Liver (tissue), 9 donors: ENCODE data around the gene DHDDS. TPM values are rescaled to one million over a fixed set of nuclear protein-coding genes. Genes with fewer than 3 reads are reported as not detected.

ENCODE experiments used
- DNase-seq: peaks from one replicate; pipeline ENCODE4 v3.0.0-alpha.2; 2017; ENCODE audit warnings: low spot score
- H3K27ac ChIP-seq, 2 donors: one replicate each; pipeline ENCODE4 v1.7.0; 2013; ENCODE audit warnings: inconsistent platforms in 2 of 2, low read length in 2 of 2, control low read depth in 1 of 2, low read depth in 1 of 2, mild to moderate bottlenecking in 1 of 2
- H3K27me3 ChIP-seq, 4 donors: one replicate each; pipeline versions ENCODE4 v1.6.1 to v1.7.0; 2013; ENCODE audit warnings: low read length in 3 of 4, inconsistent platforms in 1 of 4, mild to moderate bottlenecking in 1 of 4, moderate library complexity in 1 of 4; ENCODE audit not compliant: control insufficient read depth in 4 of 4, insufficient read depth in 4 of 4
- H3K36me3 ChIP-seq, 4 donors: one replicate each; pipeline versions ENCODE4 v1.6.1 to v1.7.0; 2013; ENCODE audit warnings: low read length in 3 of 4, mild to moderate bottlenecking in 3 of 4, low read depth in 1 of 4, moderate library complexity in 1 of 4; ENCODE audit not compliant: control insufficient read depth in 4 of 4, insufficient read depth in 3 of 4
- H3K4me1 ChIP-seq, 4 donors: one replicate each; pipeline versions ENCODE4 v1.6.1 to v1.7.0; 2013; ENCODE audit warnings: low read length in 3 of 4, mild to moderate bottlenecking in 3 of 4, moderate library complexity in 1 of 4; ENCODE audit not compliant: control insufficient read depth in 4 of 4, insufficient read depth in 4 of 4
- H3K4me3 ChIP-seq, 3 donors: one replicate each; pipeline versions ENCODE4 v1.6.1 to v1.7.0; 2013; ENCODE audit warnings: low read length in 3 of 3, control low read depth in 1 of 3, low read depth in 1 of 3, mild to moderate bottlenecking in 1 of 3
- H3K9ac ChIP-seq, 2 donors: one replicate each; pipeline ENCODE4 v1.7.0; 2013; ENCODE audit warnings: low read length in 2 of 2, mild to moderate bottlenecking in 2 of 2, moderate library complexity in 2 of 2, control low read depth in 1 of 2, low read depth in 1 of 2
- H3K9me3 ChIP-seq, 4 donors: one replicate each; pipeline versions ENCODE4 v1.6.1 to v1.7.0; 2013; ENCODE audit warnings: low read length in 3 of 4; ENCODE audit not compliant: control insufficient read depth in 4 of 4
- EGR1 ChIP-seq, 2 donors: IDR thresholded peaks; 2 replicates each; pipeline ENCODE4 v1.6.1; 2016 to 2018; ENCODE audit warnings: antibody characterized with exemption in 2 of 2, low read depth in 2 of 2
- FOXA1 ChIP-seq: IDR thresholded peaks from 2 replicates; pipeline ENCODE4 v1.6.1; 2016; ENCODE audit warnings: antibody characterized with exemption
- FOXA2 ChIP-seq: IDR thresholded peaks from 2 replicates; pipeline ENCODE4 v1.6.1; 2016; ENCODE audit warnings: antibody characterized with exemption
- GABPA ChIP-seq, 2 donors: IDR thresholded peaks in 1 of 2; conservative IDR thresholded peaks in 1 of 2; 2 replicates each; pipeline ENCODE4 v1.6.1; 2016; ENCODE audit warnings: antibody characterized with exemption in 2 of 2, mild to moderate bottlenecking in 1 of 2, moderate library complexity in 1 of 2
- HNF4A ChIP-seq, 2 donors: conservative IDR thresholded peaks; 2 replicates each; pipeline ENCODE4 v1.6.1; 2016; ENCODE audit warnings: antibody characterized with exemption in 2 of 2, mild to moderate bottlenecking in 2 of 2
- HNF4G ChIP-seq: IDR thresholded peaks from 2 replicates; pipeline ENCODE4 v1.6.1; 2016; ENCODE audit warnings: antibody characterized with exemption
- JUND ChIP-seq, 2 donors: IDR thresholded peaks; 2 replicates each; pipeline ENCODE4 v1.6.1; 2016; ENCODE audit warnings: antibody characterized with exemption in 2 of 2
- NR2F2 ChIP-seq: IDR thresholded peaks from 2 replicates; pipeline ENCODE4 v1.6.1; 2016; ENCODE audit warnings: antibody characterized with exemption
- RAD21 ChIP-seq, 2 donors: IDR thresholded peaks; 2 replicates each; pipeline ENCODE4 v1.6.1; 2016; ENCODE audit warnings: antibody characterized with exemption in 2 of 2, mild to moderate bottlenecking in 2 of 2
- RXRA ChIP-seq, 2 donors: IDR thresholded peaks; 2 replicates each; pipeline ENCODE4 v1.6.1; 2017 to 2018; ENCODE audit warnings: antibody characterized with exemption in 2 of 2, mild to moderate bottlenecking in 1 of 2
- SP1 ChIP-seq: IDR thresholded peaks from 2 replicates; pipeline ENCODE4 v1.6.1; 2018; ENCODE audit warnings: antibody characterized with exemption, mild to moderate bottlenecking
- TAF1 ChIP-seq: conservative IDR thresholded peaks from 2 replicates; pipeline ENCODE4 v1.6.1; 2016; ENCODE audit warnings: antibody characterized with exemption, mild to moderate bottlenecking
- YY1 ChIP-seq: IDR thresholded peaks from 2 replicates; pipeline ENCODE4 v1.6.1; 2016; ENCODE audit warnings: antibody characterized with exemption, mild to moderate bottlenecking
- WGBS: extraction: QIAGEN DNeasy Blood & Tissue Kit; methylation state at CpG from one replicate; pipeline ENCODE4 v1.1.7; 2013; 5-methylcytosine and 5-hydroxymethylcytosine counted together
- polyA plus RNA-seq, 2 donors: library from polyadenylated mRNA; stranded (reverse) in 1 of 2; unstranded in 1 of 2; fragments of 200-250 nt in 1 of 2; fragments of >200 nt in 1 of 2; fragmentation: Nextera tagmentation in 1 of 2; extraction: Ambion mirVana in 1 of 2; gene quantifications; one replicate each; pipeline versions ENCODE4 v1.2.1 to v1.2.3, GENCODE V29; 2013 to 2015
- total RNA-seq, 2 donors: library from RNA; depleted of rRNA; stranded (reverse); fragments of >200 nt; gene quantifications; one replicate each; pipeline ENCODE4 v1.2.3, GENCODE V29; 2014
- TF ChIP-seq, protein P1 (sequence below): IDR thresholded peaks from 2 replicates; pipeline ENCODE4 v1.6.1; 2016; ENCODE audit warnings: antibody characterized with exemption
- TF ChIP-seq, protein P2 (sequence below): IDR thresholded peaks from 2 replicates; pipeline ENCODE4 v1.6.1; 2016; ENCODE audit warnings: antibody characterized with exemption
- TF ChIP-seq, protein P3 (sequence below): IDR thresholded peaks from 2 replicates; pipeline ENCODE4 v1.6.1; 2016; ENCODE audit warnings: antibody characterized with exemption
- TF ChIP-seq, protein P4 (sequence below): fragments of 150-350 bp; IDR thresholded peaks from 2 replicates; pipeline ENCODE4 v1.5.1; 2017; ENCODE audit warnings: improper control_type of control experiment, low read depth, low read length; ENCODE audit not compliant: missing input control
- TF ChIP-seq, protein P5 (sequence below): IDR thresholded peaks from 2 replicates; pipeline ENCODE4 v1.6.1; 2016; ENCODE audit warnings: antibody characterized with exemption, mild to moderate bottlenecking
- donor health status: healthy.
- donor health status: healthy.
- donor health status: healthy.
- donor health status: healthy.
- donor health status: healthy.

The DHDDS gene
- total and polyA plus RNA-seq, 4 donors, result 10.6 to 21.7 (median 16.6) TPM

DNA sequence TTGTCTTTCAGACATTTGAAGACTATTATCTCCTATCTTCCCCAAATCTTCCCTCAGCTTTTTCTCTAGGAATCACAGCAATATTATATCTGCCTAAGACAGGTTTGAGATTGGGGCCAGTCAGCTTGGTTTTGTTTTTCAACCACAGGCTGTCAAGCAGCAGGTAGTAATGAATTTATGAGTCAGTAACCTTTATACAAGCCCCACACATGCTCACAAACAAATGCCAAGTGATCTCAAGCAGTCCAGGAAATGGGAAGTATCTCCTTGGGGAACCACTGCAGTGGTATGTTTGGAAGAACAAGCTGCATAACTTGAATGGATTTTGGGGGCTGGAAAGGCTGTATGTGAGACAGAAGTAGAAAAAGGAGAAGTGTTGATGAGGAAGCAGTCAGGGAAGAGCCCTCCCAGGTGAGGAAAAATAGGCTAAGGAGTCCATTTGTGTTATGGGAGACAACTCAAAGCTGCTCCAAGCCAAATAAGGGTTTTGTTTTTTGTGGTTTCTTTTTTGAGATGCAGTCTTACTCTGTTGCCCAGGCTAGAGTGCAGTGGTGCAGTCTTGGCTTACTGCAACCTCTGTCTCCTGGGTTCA, 2.1 kb downstream of the DHDDS start:
- peaks cover 7 to 23% (median 16%) of the 10 kb centered on the region in 4 donors for H3K36me3 ChIP-seq
- no peaks in the 10 kb centered on the region for H3K9me3 ChIP-seq
- H3K4me3 ChIP-seq, result no peak overlapping the region
- H3K27ac ChIP-seq, result no peak overlapping the region
- TF ChIP-seq, protein P1, sequence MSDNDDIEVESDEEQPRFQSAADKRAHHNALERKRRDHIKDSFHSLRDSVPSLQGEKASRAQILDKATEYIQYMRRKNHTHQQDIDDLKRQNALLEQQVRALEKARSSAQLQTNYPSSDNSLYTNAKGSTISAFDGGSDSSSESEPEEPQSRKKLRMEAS, result no peak
- TF ChIP-seq RXRA (IDR thresholded peaks at IDR 0.05) (no peak), EGR1 (IDR thresholded peaks at IDR 0.05; ENCODE audit: low read depth in 2 of 2) (no peak), YY1 (no peak), HNF4G (no peak), SP1 (no peak), JUND (IDR thresholded peaks at IDR 0.05) (no peak), HNF4A (conservative IDR thresholded peaks at IDR 0.05) (no peak), RAD21 (IDR thresholded peaks at IDR 0.05) (no peak), GABPA (IDR thresholded peaks at IDR 0.05 in 1 of 2, conservative IDR thresholded peaks at IDR 0.05 in 1 of 2) (no peak), NR2F2 (no peak), FOXA2 (no peak)
- TF ChIP-seq, protein P2, sequence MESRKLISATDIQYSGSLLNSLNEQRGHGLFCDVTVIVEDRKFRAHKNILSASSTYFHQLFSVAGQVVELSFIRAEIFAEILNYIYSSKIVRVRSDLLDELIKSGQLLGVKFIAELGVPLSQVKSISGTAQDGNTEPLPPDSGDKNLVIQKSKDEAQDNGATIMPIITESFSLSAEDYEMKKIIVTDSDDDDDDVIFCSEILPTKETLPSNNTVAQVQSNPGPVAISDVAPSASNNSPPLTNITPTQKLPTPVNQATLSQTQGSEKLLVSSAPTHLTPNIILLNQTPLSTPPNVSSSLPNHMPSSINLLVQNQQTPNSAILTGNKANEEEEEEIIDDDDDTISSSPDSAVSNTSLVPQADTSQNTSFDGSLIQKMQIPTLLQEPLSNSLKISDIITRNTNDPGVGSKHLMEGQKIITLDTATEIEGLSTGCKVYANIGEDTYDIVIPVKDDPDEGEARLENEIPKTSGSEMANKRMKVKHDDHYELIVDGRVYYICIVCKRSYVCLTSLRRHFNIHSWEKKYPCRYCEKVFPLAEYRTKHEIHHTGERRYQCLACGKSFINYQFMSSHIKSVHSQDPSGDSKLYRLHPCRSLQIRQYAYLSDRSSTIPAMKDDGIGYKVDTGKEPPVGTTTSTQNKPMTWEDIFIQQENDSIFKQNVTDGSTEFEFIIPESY, result no peak
- TF ChIP-seq, protein P3, sequence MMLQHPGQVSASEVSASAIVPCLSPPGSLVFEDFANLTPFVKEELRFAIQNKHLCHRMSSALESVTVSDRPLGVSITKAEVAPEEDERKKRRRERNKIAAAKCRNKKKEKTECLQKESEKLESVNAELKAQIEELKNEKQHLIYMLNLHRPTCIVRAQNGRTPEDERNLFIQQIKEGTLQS, result no peak
- TF ChIP-seq, protein P4, sequence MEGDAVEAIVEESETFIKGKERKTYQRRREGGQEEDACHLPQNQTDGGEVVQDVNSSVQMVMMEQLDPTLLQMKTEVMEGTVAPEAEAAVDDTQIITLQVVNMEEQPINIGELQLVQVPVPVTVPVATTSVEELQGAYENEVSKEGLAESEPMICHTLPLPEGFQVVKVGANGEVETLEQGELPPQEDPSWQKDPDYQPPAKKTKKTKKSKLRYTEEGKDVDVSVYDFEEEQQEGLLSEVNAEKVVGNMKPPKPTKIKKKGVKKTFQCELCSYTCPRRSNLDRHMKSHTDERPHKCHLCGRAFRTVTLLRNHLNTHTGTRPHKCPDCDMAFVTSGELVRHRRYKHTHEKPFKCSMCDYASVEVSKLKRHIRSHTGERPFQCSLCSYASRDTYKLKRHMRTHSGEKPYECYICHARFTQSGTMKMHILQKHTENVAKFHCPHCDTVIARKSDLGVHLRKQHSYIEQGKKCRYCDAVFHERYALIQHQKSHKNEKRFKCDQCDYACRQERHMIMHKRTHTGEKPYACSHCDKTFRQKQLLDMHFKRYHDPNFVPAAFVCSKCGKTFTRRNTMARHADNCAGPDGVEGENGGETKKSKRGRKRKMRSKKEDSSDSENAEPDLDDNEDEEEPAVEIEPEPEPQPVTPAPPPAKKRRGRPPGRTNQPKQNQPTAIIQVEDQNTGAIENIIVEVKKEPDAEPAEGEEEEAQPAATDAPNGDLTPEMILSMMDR, result no peak
- no peak for DNase-seq
- H3K27me3 ChIP-seq, result no peaks in the 10 kb centered on the region
- peaks cover 2 to 17% (median 13%) of the 10 kb centered on the region in 4 donors for H3K4me1 ChIP-seq
- H3K9ac ChIP-seq, result no peak overlapping the region

DNA sequence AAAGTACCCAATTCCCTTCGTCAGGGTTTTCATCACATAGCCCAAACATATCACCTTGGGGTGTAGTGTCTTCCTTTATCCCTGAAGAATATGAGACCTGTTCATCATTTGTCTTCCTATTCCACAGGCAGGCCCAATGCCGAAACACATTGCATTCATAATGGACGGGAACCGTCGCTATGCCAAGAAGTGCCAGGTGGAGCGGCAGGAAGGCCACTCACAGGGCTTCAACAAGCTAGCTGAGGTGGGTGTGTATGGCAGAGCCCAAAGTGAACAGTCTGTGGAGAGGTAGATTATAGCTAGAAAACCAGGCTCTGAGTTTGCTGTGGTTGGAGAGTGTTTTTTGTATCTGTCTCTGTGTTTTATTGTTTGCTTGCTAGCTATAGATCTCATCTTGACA, 5.9 kb downstream of the DHDDS start:
- H3K27me3 ChIP-seq, result no peaks in the 10 kb centered on the region
- H3K4me1 ChIP-seq, result peaks cover 2 to 6% (median 3%) of the 10 kb centered on the region in 4 donors
- H3K27ac ChIP-seq, result no peak overlapping the region
- no peak overlapping the region for H3K9ac ChIP-seq
- no peaks in the 10 kb centered on the region for H3K9me3 ChIP-seq
- no peak for DNase-seq
- WGBS, result 98% methylated on average over 6 of the region's 6 CpGs
- no peak overlapping the region for H3K4me3 ChIP-seq
- peaks cover 14 to 49% (median 40%) of the 10 kb centered on the region in 4 donors for H3K36me3 ChIP-seq
- TF ChIP-seq GABPA (IDR thresholded peaks at IDR 0.05 in 1 of 2, conservative IDR thresholded peaks at IDR 0.05 in 1 of 2) (no peak), EGR1 (IDR thresholded peaks at IDR 0.05; ENCODE audit: low read depth in 2 of 2) (no peak), HNF4G (no peak), JUND (IDR thresholded peaks at IDR 0.05) (no peak), FOXA2 (no peak), FOXA1 (no peak), RAD21 (IDR thresholded peaks at IDR 0.05) (no peak), TAF1 (no peak)
- TF ChIP-seq, protein P5, sequence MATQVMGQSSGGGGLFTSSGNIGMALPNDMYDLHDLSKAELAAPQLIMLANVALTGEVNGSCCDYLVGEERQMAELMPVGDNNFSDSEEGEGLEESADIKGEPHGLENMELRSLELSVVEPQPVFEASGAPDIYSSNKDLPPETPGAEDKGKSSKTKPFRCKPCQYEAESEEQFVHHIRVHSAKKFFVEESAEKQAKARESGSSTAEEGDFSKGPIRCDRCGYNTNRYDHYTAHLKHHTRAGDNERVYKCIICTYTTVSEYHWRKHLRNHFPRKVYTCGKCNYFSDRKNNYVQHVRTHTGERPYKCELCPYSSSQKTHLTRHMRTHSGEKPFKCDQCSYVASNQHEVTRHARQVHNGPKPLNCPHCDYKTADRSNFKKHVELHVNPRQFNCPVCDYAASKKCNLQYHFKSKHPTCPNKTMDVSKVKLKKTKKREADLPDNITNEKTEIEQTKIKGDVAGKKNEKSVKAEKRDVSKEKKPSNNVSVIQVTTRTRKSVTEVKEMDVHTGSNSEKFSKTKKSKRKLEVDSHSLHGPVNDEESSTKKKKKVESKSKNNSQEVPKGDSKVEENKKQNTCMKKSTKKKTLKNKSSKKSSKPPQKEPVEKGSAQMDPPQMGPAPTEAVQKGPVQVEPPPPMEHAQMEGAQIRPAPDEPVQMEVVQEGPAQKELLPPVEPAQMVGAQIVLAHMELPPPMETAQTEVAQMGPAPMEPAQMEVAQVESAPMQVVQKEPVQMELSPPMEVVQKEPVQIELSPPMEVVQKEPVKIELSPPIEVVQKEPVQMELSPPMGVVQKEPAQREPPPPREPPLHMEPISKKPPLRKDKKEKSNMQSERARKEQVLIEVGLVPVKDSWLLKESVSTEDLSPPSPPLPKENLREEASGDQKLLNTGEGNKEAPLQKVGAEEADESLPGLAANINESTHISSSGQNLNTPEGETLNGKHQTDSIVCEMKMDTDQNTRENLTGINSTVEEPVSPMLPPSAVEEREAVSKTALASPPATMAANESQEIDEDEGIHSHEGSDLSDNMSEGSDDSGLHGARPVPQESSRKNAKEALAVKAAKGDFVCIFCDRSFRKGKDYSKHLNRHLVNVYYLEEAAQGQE, result no peak
